BLaER1 (cell line): ENCODE data around the gene TRAM2.

ENCODE experiments used
- H3K27ac ChIP-seq: shearing (Covaris generic); formaldehyde crosslinking; 2 replicates; pipeline ENCODE4 v1.8.1; 2022
- H3K27me3 ChIP-seq: shearing (Covaris generic); formaldehyde crosslinking; 2 replicates; pipeline ENCODE4 v1.8.1; 2022
- H3K36me3 ChIP-seq: shearing (Covaris generic); formaldehyde crosslinking; 2 replicates; pipeline ENCODE4 v1.8.1; 2022
- H3K4me1 ChIP-seq: shearing (Covaris generic); formaldehyde crosslinking; 2 replicates; pipeline ENCODE4 v1.8.1; 2022
- H3K4me2 ChIP-seq: shearing (Covaris generic); formaldehyde crosslinking; 2 replicates; pipeline ENCODE4 v1.8.1; 2022
- H3K4me3 ChIP-seq: shearing (Covaris generic); formaldehyde crosslinking; 2 replicates; pipeline ENCODE4 v1.8.1; 2022
- H3K9ac ChIP-seq: shearing (Covaris generic); formaldehyde crosslinking; 2 replicates; pipeline ENCODE4 v1.8.1; 2022
- H3K9me3 ChIP-seq: shearing (Covaris generic); formaldehyde crosslinking; 2 replicates; pipeline ENCODE4 v1.8.1; 2022
- H4K20me1 ChIP-seq: shearing (Covaris generic); formaldehyde crosslinking; 2 replicates; pipeline ENCODE4 v1.8.1; 2022
- Cebpa-rat ChIP-seq: shearing (Covaris generic); IDR thresholded peaks from 2 replicates; pipeline ENCODE4 v1.8.1; 2022

Gene TRAM2

GRCh38 chr6:52610745-52611355, 34.0 kb upstream of the TRAM2 start:
- H4K20me1 ChIP-seq, result no peaks in the 10 kb centered on the region

GRCh38 chr6:52610011-52610410, 33.2 kb upstream of the TRAM2 start:
- Histone ChIP-seq H3K9ac (no peak overlapping the region), H3K4me2 (no peak overlapping the region), H3K9me3 (peaks cover 7% of the 10 kb centered on the region), H3K4me3 (no peak overlapping the region), H3K4me1 (no peaks in the 10 kb centered on the region), H3K36me3 (no peaks in the 10 kb centered on the region), H3K27me3 (no peaks in the 10 kb centered on the region), H3K27ac (no peak overlapping the region), H4K20me1 (no peaks in the 10 kb centered on the region)
- TF ChIP-seq Cebpa-rat, result no peak

More at GRCh38 chr6:52610745-52611355, 34.0 kb upstream of the TRAM2 start:
- Histone ChIP-seq H3K36me3 (no peaks in the 10 kb centered on the region), H3K27me3 (no peaks in the 10 kb centered on the region), H3K4me3 (no peak overlapping the region), H3K4me2 (no peak overlapping the region), H3K27ac (no peak overlapping the region), H3K9me3 (peaks cover 7% of the 10 kb centered on the region), H3K9ac (no peak overlapping the region), H3K4me1 (no peaks in the 10 kb centered on the region)
- TF ChIP-seq Cebpa-rat, result no peak

GRCh38 chr6:52605610-52606185, 28.8 kb upstream of the TRAM2 start:
- Histone ChIP-seq H3K36me3 (no peaks in the 10 kb centered on the region), H3K9me3 (peaks cover 7% of the 10 kb centered on the region), H3K27ac (no peak overlapping the region), H3K4me1 (peaks cover 13% of the 10 kb centered on the region; the same call in 1 of the 2 replicates), H3K4me3 (no peak overlapping the region), H4K20me1 (no peaks in the 10 kb centered on the region), H3K9ac (no peak overlapping the region), H3K27me3 (no peaks in the 10 kb centered on the region), H3K4me2 (no peak overlapping the region)
- TF ChIP-seq Cebpa-rat, result no peak

- Histone ChIP-seq H3K36me3 (no peaks in the 10 kb centered on the region), H3K9ac (no peak overlapping the region), H3K27me3 (no peaks in the 10 kb centered on the region), H4K20me1 (no peaks in the 10 kb centered on the region), H3K4me3 (no peak overlapping the region), H3K4me2 (no peak overlapping the region), H3K4me1 (peaks cover 22% of the 10 kb centered on the region), H3K9me3 (no peaks in the 10 kb centered on the region; the same call in 1 of the 2 replicates), H3K27ac (no peak overlapping the region)
- no peak for TF ChIP-seq Cebpa-rat
Measured at GRCh38 chr6:52603000-52603795, 26.3 kb upstream of the TRAM2 start.

GRCh38 chr6:52598824-52599190, 21.9 kb upstream of the TRAM2 start:
- TF ChIP-seq Cebpa-rat, result no peak
- H3K27ac ChIP-seq, result no peak overlapping the region; the same call in 1 of the 2 replicates
- H4K20me1 ChIP-seq, result no peaks in the 10 kb centered on the region
- H3K27me3 ChIP-seq, result no peaks in the 10 kb centered on the region
- no peaks in the 10 kb centered on the region for H3K9me3 ChIP-seq
- no peak overlapping the region for H3K9ac ChIP-seq
- H3K4me1 ChIP-seq, result peaks cover 61% of the 10 kb centered on the region
- no peaks in the 10 kb centered on the region for H3K36me3 ChIP-seq
- no peak overlapping the region for H3K4me3 ChIP-seq
- peak overlapping the region; percentile 61 for H3K4me2 ChIP-seq

- Histone ChIP-seq H3K9ac (no peak overlapping the region), H3K4me3 (no peak overlapping the region)
Measured at GRCh38 chr6:52598123-52598823, 21.4 kb upstream of the TRAM2 start.

GRCh38 chr6:52597738-52598122, 20.9 kb upstream of the TRAM2 start:
- peaks cover 54% of the 10 kb centered on the region for H3K4me1 ChIP-seq
- H3K36me3 ChIP-seq, result no peaks in the 10 kb centered on the region
- no peaks in the 10 kb centered on the region for H4K20me1 ChIP-seq
- H3K4me2 ChIP-seq, result peak overlapping the region; percentile 61
- no peak for TF ChIP-seq Cebpa-rat
- H3K27me3 ChIP-seq, result no peaks in the 10 kb centered on the region
- no peak overlapping the region for H3K9ac ChIP-seq
- H3K9me3 ChIP-seq, result no peaks in the 10 kb centered on the region
- H3K4me3 ChIP-seq, result no peak overlapping the region
- no peak overlapping the region; the same call in 1 of the 2 replicates for H3K27ac ChIP-seq

More at GRCh38 chr6:52598123-52598823, 21.4 kb upstream of the TRAM2 start:
- TF ChIP-seq Cebpa-rat, result no peak
- peaks cover 58% of the 10 kb centered on the region for H3K4me1 ChIP-seq
- H3K27me3 ChIP-seq, result no peaks in the 10 kb centered on the region
- H3K36me3 ChIP-seq, result no peaks in the 10 kb centered on the region
- H4K20me1 ChIP-seq, result no peaks in the 10 kb centered on the region
- H3K9me3 ChIP-seq, result no peaks in the 10 kb centered on the region
- H3K27ac ChIP-seq, result no peak overlapping the region; the same call in 1 of the 2 replicates
- peak overlapping the region; percentile 61 for H3K4me2 ChIP-seq

GRCh38 chr6:52596371-52597028, 19.6 kb upstream of the TRAM2 start:
- Histone ChIP-seq H3K27me3 (no peaks in the 10 kb centered on the region), H3K4me2 (peak overlapping the region; percentile 68), H3K9ac (no peak overlapping the region), H3K36me3 (no peaks in the 10 kb centered on the region), H3K4me3 (no peak overlapping the region), H4K20me1 (no peaks in the 10 kb centered on the region), H3K4me1 (peaks cover 49% of the 10 kb centered on the region), H3K9me3 (no peaks in the 10 kb centered on the region), H3K27ac (no peak overlapping the region)
- TF ChIP-seq Cebpa-rat, result no peak

- Histone ChIP-seq H3K9me3 (no peaks in the 10 kb centered on the region), H3K9ac (no peak overlapping the region), H3K4me2 (peak overlapping the region; percentile 68), H3K4me3 (no peak overlapping the region), H3K4me1 (peaks cover 49% of the 10 kb centered on the region), H3K36me3 (no peaks in the 10 kb centered on the region), H3K27ac (no peak overlapping the region), H4K20me1 (no peaks in the 10 kb centered on the region), H3K27me3 (no peaks in the 10 kb centered on the region)
- no peak for TF ChIP-seq Cebpa-rat
Measured at GRCh38 chr6:52595796-52596130, 18.9 kb upstream of the TRAM2 start.
